ENCODE data around the gene ANXA11. TPM values are rescaled to one million over a fixed set of nuclear protein-coding genes. Genes with fewer than 3 reads are reported as not detected.
"Not testable (repeated sequence)": the region's sequence is repeated elsewhere in the genome, so short reads cannot be mapped to it uniquely, and the experiment has no call there.

Gene ANXA11
- total and polyA plus RNA-seq, 2 experiments from 2014 or later = 92.8 to 168 TPM

GRCh38 chr10:80202934-80203834, 2.2 kb downstream of the ANXA11 start:
- H2AFZ ChIP-seq = no peak overlapping the region
- H3K27me3 ChIP-seq = no peaks in the 10 kb centered on the region
- peak overlapping the region; percentile 90 for H3K4me2 ChIP-seq
- TF ChIP-seq EZH2phosphoT487 (IDR thresholded peaks at IDR 0.05; ENCODE audit: low read depth, severe bottlenecking, unreplicated experiment) (no peak), CTCF (IDR thresholded peaks at IDR 0.05; ENCODE audit: poor library complexity) (peak; percentile 33)
- no peaks in the 10 kb centered on the region for H3K9me3 ChIP-seq (ENCODE audit: low read depth)
- DNase-seq (ENCODE audit: low spot score) = peak; percentile 89
- H3K4me3 ChIP-seq = peak overlapping the region; percentile 15
- WGBS (ENCODE audit: low lambda C conversion rate, missing lambda C conversion rate) = 54% methylated on average over 14 of the region's 14 CpGs
- peaks cover 53% of the 10 kb centered on the region for H3K4me1 ChIP-seq (ENCODE audit: insufficient read depth)
- H3K79me2 ChIP-seq = peaks cover 76% of the 10 kb centered on the region
- peak overlapping the region; percentile 99 for H3K27ac ChIP-seq
- H3K36me3 ChIP-seq (replicated peaks; ENCODE audit: insufficient read depth, low read depth) = no peaks in the 10 kb centered on the region
- H4K20me1 ChIP-seq (ENCODE audit: insufficient read depth, poor library complexity, severe bottlenecking) = peaks cover 48% of the 10 kb centered on the region
- no peaks in the 10 kb centered on the region for H3K9me2 ChIP-seq (replicated peaks; ENCODE audit: insufficient read depth)

DNA sequence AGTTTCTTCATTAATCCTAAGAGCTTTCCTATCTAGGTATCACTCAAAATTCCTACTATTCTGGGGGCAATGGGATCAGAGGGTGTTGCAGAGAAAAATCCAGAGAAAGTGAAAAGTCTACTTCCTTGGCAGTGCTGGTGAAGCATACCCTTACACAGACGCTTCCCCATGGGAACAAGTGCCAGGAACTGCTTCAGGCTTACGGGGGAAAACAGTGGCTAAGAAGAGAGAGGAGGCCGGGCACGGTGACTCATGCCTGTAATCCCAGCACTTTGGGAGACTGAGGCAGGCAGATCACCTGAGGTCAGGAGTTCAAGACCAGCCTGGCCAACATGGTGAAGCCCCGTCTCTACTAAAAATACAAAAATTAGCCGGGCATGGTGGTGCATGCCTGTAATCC, 2.8 kb downstream of the ANXA11 start:
- Histone ChIP-seq H3K4me1 (ENCODE audit: insufficient read depth) (peaks cover 48% of the 10 kb centered on the region), H3K79me2 (peaks cover 83% of the 10 kb centered on the region), H3K27ac (peak overlapping the region; percentile 99), H3K4me2 (peak overlapping the region; percentile 90), H4K20me1 (ENCODE audit: insufficient read depth, poor library complexity, severe bottlenecking) (peaks cover 53% of the 10 kb centered on the region)
- not testable (repeated sequence) for H3K36me3 ChIP-seq (replicated peaks; ENCODE audit: insufficient read depth, low read depth); H3K4me3 ChIP-seq; H2AFZ ChIP-seq; H3K27me3 ChIP-seq; DNase-seq (ENCODE audit: low spot score); H3K9me3 ChIP-seq (ENCODE audit: low read depth); H3K9me2 ChIP-seq (replicated peaks; ENCODE audit: insufficient read depth)
- 79% methylated on average over 6 of the region's 6 CpGs for WGBS (ENCODE audit: low lambda C conversion rate, missing lambda C conversion rate)

GRCh38 chr10:80201608-80202141, 3.7 kb downstream of the ANXA11 start:
- no peak for DNase-seq (ENCODE audit: low spot score)
- Histone ChIP-seq H3K36me3 (replicated peaks; ENCODE audit: insufficient read depth, low read depth) (no peaks in the 10 kb centered on the region), H3K4me3 (no peak overlapping the region), H3K9me3 (ENCODE audit: low read depth) (no peaks in the 10 kb centered on the region), H2AFZ (no peak overlapping the region), H3K9me2 (replicated peaks; ENCODE audit: insufficient read depth) (no peaks in the 10 kb centered on the region), H3K27ac (peak overlapping the region; percentile 99), H3K79me2 (peaks cover 90% of the 10 kb centered on the region), H4K20me1 (ENCODE audit: insufficient read depth, poor library complexity, severe bottlenecking) (peaks cover 53% of the 10 kb centered on the region), H3K27me3 (no peaks in the 10 kb centered on the region), H3K4me2 (peak overlapping the region; percentile 90), H3K4me1 (ENCODE audit: insufficient read depth) (peaks cover 51% of the 10 kb centered on the region)
- WGBS (ENCODE audit: low lambda C conversion rate, missing lambda C conversion rate) = 82% methylated on average over 8 of the region's 8 CpGs
- no peak for TF ChIP-seq EZH2 (IDR thresholded peaks at IDR 0.05; ENCODE audit: borderline replicate concordance)
- TF ChIP-seq EZH2phosphoT487 (IDR thresholded peaks at IDR 0.05; ENCODE audit: low read depth, severe bottlenecking, unreplicated experiment) = no peak
- no peak for TF ChIP-seq CTCF (IDR thresholded peaks at IDR 0.05; ENCODE audit: poor library complexity)

DNA sequence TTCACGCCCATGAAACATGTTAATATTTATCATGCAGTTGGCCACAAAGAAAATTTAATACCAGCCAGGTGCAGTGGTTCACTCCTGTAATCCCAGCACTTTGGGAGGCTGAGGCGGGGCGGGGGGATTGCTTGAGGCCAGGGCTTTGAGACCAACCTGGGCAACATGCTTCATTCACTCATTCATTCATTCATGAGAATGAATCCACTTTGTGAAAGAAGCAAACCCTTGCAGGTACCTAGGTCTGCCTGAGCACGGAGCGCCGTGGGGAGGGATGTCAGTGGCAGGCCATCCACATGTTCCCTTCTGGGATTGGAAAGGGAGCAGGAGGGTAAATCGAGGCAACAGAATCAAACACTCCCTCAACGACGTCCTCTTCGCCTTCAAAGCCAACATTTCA, 4.7 kb downstream of the ANXA11 start:
- WGBS (ENCODE audit: low lambda C conversion rate, missing lambda C conversion rate) = 94% methylated on average over 10 of the region's 10 CpGs
- Histone ChIP-seq H3K27ac (peak overlapping the region; percentile 99), H3K4me3 (no peak overlapping the region), H4K20me1 (ENCODE audit: insufficient read depth, poor library complexity, severe bottlenecking) (peaks cover 53% of the 10 kb centered on the region), H3K36me3 (replicated peaks; ENCODE audit: insufficient read depth, low read depth) (no peaks in the 10 kb centered on the region), H2AFZ (no peak overlapping the region), H3K4me2 (peak overlapping the region; percentile 62), H3K79me2 (peaks cover 88% of the 10 kb centered on the region), H3K4me1 (ENCODE audit: insufficient read depth) (peaks cover 54% of the 10 kb centered on the region), H3K27me3 (no peaks in the 10 kb centered on the region), H3K9me2 (replicated peaks; ENCODE audit: insufficient read depth) (no peaks in the 10 kb centered on the region), H3K9me3 (ENCODE audit: low read depth) (no peaks in the 10 kb centered on the region)
- DNase-seq (ENCODE audit: low spot score) = no peak
- TF ChIP-seq EZH2phosphoT487 (IDR thresholded peaks at IDR 0.05; ENCODE audit: low read depth, severe bottlenecking, unreplicated experiment) (no peak), EZH2 (IDR thresholded peaks at IDR 0.05; ENCODE audit: borderline replicate concordance) (no peak), CTCF (IDR thresholded peaks at IDR 0.05; ENCODE audit: poor library complexity) (no peak)

Measured in hepatocyte (in vitro differentiated cells).